ENCODE results near the gene TSPAN13. TPM values are rescaled to one million over a fixed set of nuclear protein-coding genes. Genes with fewer than 3 reads are reported as not detected.

Gene TSPAN13
- total and polyA plus RNA-seq, 7 donors = 4.8 to 16.2 (median 8.9) TPM

Other genes with a start within 250 kb of the TSPAN13 start
- not detected for gene LRRC72, start 226.9 kb upstream of the TSPAN13 start, total RNA-seq
- gene LRRC72, start 226.9 kb upstream of the TSPAN13 start, polyA plus RNA-seq = not detected
- 10 to 100 TPM in 3 of 4 donors, 1 to 10 TPM in 1; 7.7 to 16.2 (median 11.3) TPM for gene ANKMY2, start 108.0 kb upstream of the TSPAN13 start, total RNA-seq
- gene ANKMY2, start 108.0 kb upstream of the TSPAN13 start, polyA plus RNA-seq = 1 to 10 TPM; 4.5 to 9.9 (median 5.9) TPM
- 100 to 1,000 TPM; 133 to 163 (median 155) TPM for gene BZW2, start 107.6 kb upstream of the TSPAN13 start, total RNA-seq
- 100 to 1,000 TPM in 2 of 3 donors, 10 to 100 TPM in 1; 83.7 to 133 (median 101) TPM for gene BZW2, start 107.6 kb upstream of the TSPAN13 start, polyA plus RNA-seq
- gene AGR2, start 51.2 kb downstream of the TSPAN13 start, total RNA-seq = not detected
- gene AGR2, start 51.2 kb downstream of the TSPAN13 start, polyA plus RNA-seq = under 1 TPM; 0.07 to 0.20 (median 0.17) TPM
- gene AGR3, start 128.2 kb downstream of the TSPAN13 start, total RNA-seq = not detected
- under 1 TPM in 1 of 3 donors, not detected in 2; 0.31 TPM for gene AGR3, start 128.2 kb downstream of the TSPAN13 start, polyA plus RNA-seq

Data from psoas muscle (tissue), 7 donors.